Stimulated activated naive CD8-positive, alpha-beta T cell treated with anti-CD3 and anti-CD28 coated beads, Interleukin-15, amount 100 ng/mL, for 72 hours (primary cell): ENCODE data around the gene POU5F2.
A peak's percentile ranks its signal among the peaks of the same experiment; 100 is the strongest.

ENCODE experiments used
- ATAC-seq: fragments of 150-1000 bp; cut with Tn5 transposase; 2 replicates; pipeline ENCODE4 v1.10.0; 2021; ENCODE audit warnings: mild to moderate bottlenecking, moderate library complexity
- DNase-seq, 2 donors: peaks; one replicate each; pipeline ENCODE4 v3.0.0; 2021 to 2022
- H3K27ac Mint-ChIP-seq, 2 donors: one replicate each; pipeline ENCODE4 v1.8.0; 2022; ENCODE audit warnings: mild to moderate bottlenecking in 2 of 2, mixed read lengths in 2 of 2, moderate library complexity in 2 of 2
- H3K27me3 Mint-ChIP-seq: one replicate; pipeline ENCODE4 v1.8.0; 2022; ENCODE audit warnings: mixed read lengths
- H3K4me1 Mint-ChIP-seq: one replicate; pipeline ENCODE4 v1.8.0; 2022; ENCODE audit warnings: mild to moderate bottlenecking, mixed read lengths
- H3K4me3 Mint-ChIP-seq, 2 donors: one replicate each; pipeline ENCODE4 v1.8.0; 2022; ENCODE audit warnings: mild to moderate bottlenecking in 2 of 2, mixed read lengths in 2 of 2, moderate library complexity in 1 of 2
- H3K9me3 Mint-ChIP-seq, 2 donors: one replicate each; pipeline ENCODE4 v1.8.0; 2022; ENCODE audit warnings: mixed read lengths in 2 of 2

The POU5F2 gene

GRCh38 chr5:93724791-93725190 is 16.6 kb downstream of the POU5F2 start:
- DNase-seq (no peak), ATAC-seq (no peak)
- H3K27me3 Mint-ChIP-seq: no peaks in the 10 kb centered on the region
- H3K27ac Mint-ChIP-seq: no peak overlapping the region
- H3K4me1 Mint-ChIP-seq: no peaks in the 10 kb centered on the region
- H3K9me3 Mint-ChIP-seq: no peaks in the 10 kb centered on the region
- no peak overlapping the region for H3K4me3 Mint-ChIP-seq

- no peaks in the 10 kb centered on the region for H3K4me1 Mint-ChIP-seq
- no peak overlapping the region for H3K4me3 Mint-ChIP-seq
- ATAC-seq (no peak), DNase-seq (no peak)
- H3K27ac Mint-ChIP-seq: no peak overlapping the region
- H3K9me3 Mint-ChIP-seq: no peaks in the 10 kb centered on the region
- H3K27me3 Mint-ChIP-seq: no peaks in the 10 kb centered on the region
These were observed 17.7 kb downstream of the POU5F2 start for GRCh38 chr5:93723681-93724080.

- Mint-ChIP-seq H3K27ac (no peak overlapping the region), H3K27me3 (no peaks in the 10 kb centered on the region), H3K4me1 (no peaks in the 10 kb centered on the region), H3K9me3 (no peaks in the 10 kb centered on the region), H3K4me3 (no peak overlapping the region)
- DNase-seq (no peak), ATAC-seq (no peak)
These were observed 18.4 kb downstream of the POU5F2 start for GRCh38 chr5:93723005-93723404.

- Mint-ChIP-seq H3K9me3 (no peaks in the 10 kb centered on the region), H3K4me3 (no peak overlapping the region), H3K27ac (no peak overlapping the region), H3K27me3 (no peaks in the 10 kb centered on the region), H3K4me1 (no peaks in the 10 kb centered on the region)
- DNase-seq: no peak
- no peak for ATAC-seq
These were observed 18.8 kb downstream of the POU5F2 start for GRCh38 chr5:93722588-93722987.

GRCh38 chr5:93721511-93721910 is 19.9 kb downstream of the POU5F2 start:
- Mint-ChIP-seq H3K27ac (no peak overlapping the region), H3K4me1 (no peaks in the 10 kb centered on the region), H3K9me3 (no peaks in the 10 kb centered on the region), H3K4me3 (no peak overlapping the region), H3K27me3 (no peaks in the 10 kb centered on the region)
- DNase-seq (no peak), ATAC-seq (no peak)

GRCh38 chr5:93721071-93721470 is 20.3 kb downstream of the POU5F2 start:
- no peaks in the 10 kb centered on the region for H3K9me3 Mint-ChIP-seq
- no peaks in the 10 kb centered on the region for H3K4me1 Mint-ChIP-seq
- ATAC-seq: peak; percentile 83
- H3K27ac Mint-ChIP-seq: no peak overlapping the region
- no peak for DNase-seq
- H3K27me3 Mint-ChIP-seq: no peaks in the 10 kb centered on the region
- no peak overlapping the region for H3K4me3 Mint-ChIP-seq

GRCh38 chr5:93717162-93717561 is 24.2 kb downstream of the POU5F2 start:
- Mint-ChIP-seq H3K27ac (no peak overlapping the region), H3K4me3 (no peak overlapping the region), H3K4me1 (no peaks in the 10 kb centered on the region), H3K9me3 (no peaks in the 10 kb centered on the region), H3K27me3 (no peaks in the 10 kb centered on the region)
- ATAC-seq (no peak), DNase-seq (no peak)

GRCh38 chr5:93716453-93716852 is 24.9 kb downstream of the POU5F2 start:
- Mint-ChIP-seq H3K9me3 (no peaks in the 10 kb centered on the region), H3K27me3 (no peaks in the 10 kb centered on the region), H3K4me3 (no peak overlapping the region), H3K4me1 (no peaks in the 10 kb centered on the region), H3K27ac (no peak overlapping the region)
- ATAC-seq (no peak), DNase-seq (no peak)

GRCh38 chr5:93715761-93716160 is 25.6 kb downstream of the POU5F2 start:
- ATAC-seq: no peak
- no peaks in the 10 kb centered on the region for H3K9me3 Mint-ChIP-seq
- no peak overlapping the region for H3K4me3 Mint-ChIP-seq

GRCh38 chr5:93715327-93715726 is 26.1 kb downstream of the POU5F2 start:
- no peaks in the 10 kb centered on the region for H3K9me3 Mint-ChIP-seq
- H3K4me1 Mint-ChIP-seq: no peaks in the 10 kb centered on the region
- DNase-seq (no peak), ATAC-seq (no peak)
- no peaks in the 10 kb centered on the region for H3K27me3 Mint-ChIP-seq
- H3K4me3 Mint-ChIP-seq: no peak overlapping the region
- no peak overlapping the region for H3K27ac Mint-ChIP-seq

More at GRCh38 chr5:93715761-93716160, 25.6 kb downstream of the POU5F2 start:
- DNase-seq: no peak
- Mint-ChIP-seq H3K27me3 (no peaks in the 10 kb centered on the region), H3K27ac (no peak overlapping the region), H3K4me1 (no peaks in the 10 kb centered on the region)

GRCh38 chr5:93708442-93708841 is 33.0 kb downstream of the POU5F2 start:
- ATAC-seq (no peak), DNase-seq (no peak)
- Mint-ChIP-seq H3K4me1 (peaks cover 5% of the 10 kb centered on the region), H3K27ac (no peak overlapping the region), H3K27me3 (no peaks in the 10 kb centered on the region), H3K9me3 (no peaks in the 10 kb centered on the region), H3K4me3 (no peak overlapping the region)

- Mint-ChIP-seq H3K4me3 (no peak overlapping the region), H3K4me1 (peaks cover 10% of the 10 kb centered on the region), H3K27me3 (no peaks in the 10 kb centered on the region), H3K27ac (no peak overlapping the region), H3K9me3 (no peaks in the 10 kb centered on the region)
- no peak for DNase-seq
- no peak for ATAC-seq
These were observed 35.5 kb downstream of the POU5F2 start for GRCh38 chr5:93705896-93706295.

GRCh38 chr5:93704996-93705395 is 36.4 kb downstream of the POU5F2 start:
- Mint-ChIP-seq H3K4me1 (peaks cover 10% of the 10 kb centered on the region), H3K27ac (no peak overlapping the region), H3K27me3 (no peaks in the 10 kb centered on the region), H3K9me3 (no peaks in the 10 kb centered on the region), H3K4me3 (no peak overlapping the region)
- no peak for DNase-seq
- ATAC-seq: no peak

GRCh38 chr5:93691997-93692396 is 49.4 kb downstream of the POU5F2 start:
- no peaks in the 10 kb centered on the region for H3K4me1 Mint-ChIP-seq
- peaks cover 36 to 43% of the 10 kb centered on the region in 2 donors for H3K9me3 Mint-ChIP-seq
- H3K27me3 Mint-ChIP-seq: no peaks in the 10 kb centered on the region
- DNase-seq: no peak
- no peak overlapping the region for H3K4me3 Mint-ChIP-seq
- H3K27ac Mint-ChIP-seq: no peak overlapping the region
- ATAC-seq: no peak
